22Rv1 (cell line): ENCODE results near the gene RB1.

ENCODE experiments used
- ZFX ChIP-seq: fragments of 450-650 bp; IDR thresholded peaks from 2 replicates; pipeline ENCODE4 v1.6.1; 2017; ENCODE audit warnings: antibody characterized with exemption, borderline replicate concordance
- TF ChIP-seq, protein P1 (sequence below): fragments of 450-650 bp; IDR thresholded peaks from 2 replicates; pipeline ENCODE4 v1.5.1; 2017; ENCODE audit warnings: mild to moderate bottlenecking

DNA sequence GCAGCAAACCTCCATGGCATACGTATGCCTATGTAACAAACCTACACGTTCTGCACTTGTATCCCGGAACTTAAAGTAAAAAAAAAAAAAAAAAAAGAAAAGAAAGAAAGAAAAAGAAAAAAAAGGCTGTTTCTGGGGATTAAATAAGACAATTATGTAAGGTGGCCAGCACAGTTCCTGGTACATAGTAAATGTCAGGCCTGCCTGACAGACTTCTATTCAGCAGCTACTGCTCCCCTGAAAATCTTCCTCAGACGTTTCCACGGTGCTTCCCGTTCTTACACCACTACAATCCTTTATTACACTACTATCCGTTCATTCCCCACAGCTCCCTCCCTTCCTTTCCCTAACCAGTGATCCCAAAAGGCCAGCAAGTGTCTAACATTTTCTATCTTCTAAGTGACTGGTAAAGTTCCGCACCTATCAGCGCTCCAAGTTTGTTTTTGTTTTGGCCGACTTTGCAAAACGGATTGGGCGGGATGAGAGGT is 636 bp upstream of the RB1 start:
- TF ChIP-seq, protein P1, sequence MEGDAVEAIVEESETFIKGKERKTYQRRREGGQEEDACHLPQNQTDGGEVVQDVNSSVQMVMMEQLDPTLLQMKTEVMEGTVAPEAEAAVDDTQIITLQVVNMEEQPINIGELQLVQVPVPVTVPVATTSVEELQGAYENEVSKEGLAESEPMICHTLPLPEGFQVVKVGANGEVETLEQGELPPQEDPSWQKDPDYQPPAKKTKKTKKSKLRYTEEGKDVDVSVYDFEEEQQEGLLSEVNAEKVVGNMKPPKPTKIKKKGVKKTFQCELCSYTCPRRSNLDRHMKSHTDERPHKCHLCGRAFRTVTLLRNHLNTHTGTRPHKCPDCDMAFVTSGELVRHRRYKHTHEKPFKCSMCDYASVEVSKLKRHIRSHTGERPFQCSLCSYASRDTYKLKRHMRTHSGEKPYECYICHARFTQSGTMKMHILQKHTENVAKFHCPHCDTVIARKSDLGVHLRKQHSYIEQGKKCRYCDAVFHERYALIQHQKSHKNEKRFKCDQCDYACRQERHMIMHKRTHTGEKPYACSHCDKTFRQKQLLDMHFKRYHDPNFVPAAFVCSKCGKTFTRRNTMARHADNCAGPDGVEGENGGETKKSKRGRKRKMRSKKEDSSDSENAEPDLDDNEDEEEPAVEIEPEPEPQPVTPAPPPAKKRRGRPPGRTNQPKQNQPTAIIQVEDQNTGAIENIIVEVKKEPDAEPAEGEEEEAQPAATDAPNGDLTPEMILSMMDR: no peak
- TF ChIP-seq ZFX: no peak
